PC-3 (cell line): ENCODE measurements around the gene NEURL1B.

Source experiments
- CTCF ChIP-seq: fragments of 300-600 bp; sonication (generic); conservative IDR thresholded peaks from 2 replicates; pipeline ENCODE4 v1.5.1; 2017; ENCODE audit warnings: antibody characterized with exemption, low read depth, mild to moderate bottlenecking, low read length
- EZH2 ChIP-seq: fragments of 300-600 bp; sonication (generic); IDR thresholded peaks from one replicate; pipeline ENCODE4 v1.6.1; 2017; ENCODE audit warnings: antibody characterized with exemption, mild to moderate bottlenecking, low read length; ENCODE audit not compliant: unreplicated experiment
- EZH2phosphoT487 ChIP-seq: fragments of 300-600 bp; sonication (generic); IDR thresholded peaks from 2 replicates; pipeline ENCODE4 v1.6.1; 2018; ENCODE audit warnings: mild to moderate bottlenecking, antibody characterized with exemption, low read length, borderline replicate concordance

- TF ChIP-seq EZH2 (no peak), EZH2phosphoT487 (no peak), CTCF (no peak)
Measured at GRCh38 chr5:172664681-172665541, 23.8 kb downstream of the NEURL1B start.
